HG02870 (cell line): ENCODE results near the gene SAMD11.
"Not testable (repeated sequence)": the region's sequence is repeated elsewhere in the genome, so short reads cannot be mapped to it uniquely, and the experiment has no call there.

Source experiments
- ATAC-seq: cut with Tn5 transposase; IDR thresholded peaks from one replicate; pipeline ENCODE4 v1.9.1; 2021; ENCODE audit warnings: mild to moderate bottlenecking, moderate library complexity; ENCODE audit not compliant: unreplicated experiment

The SAMD11 gene, protein sequence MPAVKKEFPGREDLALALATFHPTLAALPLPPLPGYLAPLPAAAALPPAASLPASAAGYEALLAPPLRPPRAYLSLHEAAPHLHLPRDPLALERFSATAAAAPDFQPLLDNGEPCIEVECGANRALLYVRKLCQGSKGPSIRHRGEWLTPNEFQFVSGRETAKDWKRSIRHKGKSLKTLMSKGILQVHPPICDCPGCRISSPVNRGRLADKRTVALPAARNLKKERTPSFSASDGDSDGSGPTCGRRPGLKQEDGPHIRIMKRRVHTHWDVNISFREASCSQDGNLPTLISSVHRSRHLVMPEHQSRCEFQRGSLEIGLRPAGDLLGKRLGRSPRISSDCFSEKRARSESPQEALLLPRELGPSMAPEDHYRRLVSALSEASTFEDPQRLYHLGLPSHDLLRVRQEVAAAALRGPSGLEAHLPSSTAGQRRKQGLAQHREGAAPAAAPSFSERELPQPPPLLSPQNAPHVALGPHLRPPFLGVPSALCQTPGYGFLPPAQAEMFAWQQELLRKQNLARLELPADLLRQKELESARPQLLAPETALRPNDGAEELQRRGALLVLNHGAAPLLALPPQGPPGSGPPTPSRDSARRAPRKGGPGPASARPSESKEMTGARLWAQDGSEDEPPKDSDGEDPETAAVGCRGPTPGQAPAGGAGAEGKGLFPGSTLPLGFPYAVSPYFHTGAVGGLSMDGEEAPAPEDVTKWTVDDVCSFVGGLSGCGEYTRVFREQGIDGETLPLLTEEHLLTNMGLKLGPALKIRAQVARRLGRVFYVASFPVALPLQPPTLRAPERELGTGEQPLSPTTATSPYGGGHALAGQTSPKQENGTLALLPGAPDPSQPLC

DNA sequence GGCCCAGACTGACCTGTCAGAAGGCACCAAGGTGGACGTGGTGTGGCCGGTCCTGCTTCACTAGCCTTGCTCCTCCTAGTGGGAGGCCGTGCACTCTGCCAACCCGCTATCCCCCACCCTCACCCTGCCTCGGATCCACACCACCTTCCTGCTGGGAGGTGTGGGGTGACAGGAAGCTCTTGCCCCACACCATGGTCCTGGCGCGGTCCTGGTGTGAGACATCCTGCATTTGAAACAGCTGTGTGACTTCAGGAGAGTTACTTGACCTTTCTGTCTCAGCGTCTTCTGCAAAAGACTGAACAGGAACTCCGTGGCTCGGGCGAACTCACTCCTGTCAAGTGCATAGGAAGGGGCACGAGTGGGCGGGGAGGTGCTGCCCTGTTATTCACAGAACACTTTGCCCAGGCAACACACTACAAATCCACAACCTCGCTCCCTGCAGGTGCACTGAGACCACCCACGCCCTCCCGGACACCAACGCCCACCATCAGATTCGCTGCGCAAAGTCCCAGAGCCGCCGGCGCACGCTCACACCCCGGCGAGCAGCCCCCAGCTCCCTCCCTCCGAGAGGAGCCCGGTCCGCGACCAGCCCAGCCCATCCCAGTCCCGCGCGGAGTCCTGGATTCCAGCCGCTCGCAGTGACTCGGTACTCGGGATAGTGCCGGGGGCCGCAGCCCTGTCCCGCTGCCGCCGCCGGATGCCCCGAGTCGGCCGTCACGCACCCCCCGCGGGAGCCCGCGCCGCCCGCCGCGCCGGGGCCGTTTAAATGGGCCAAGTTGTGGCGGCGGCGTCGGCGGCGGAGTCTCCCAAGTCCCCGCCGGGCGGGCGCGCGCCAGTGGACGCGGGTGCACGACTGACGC is at the start of gene SAMD11:
Gene SAMD11 (plus strand): TSS at position 793 of the 860 bp plus-strand sequence. CDS start 509 bp downstream, outside the sequence.
- no peak for ATAC-seq

DNA sequence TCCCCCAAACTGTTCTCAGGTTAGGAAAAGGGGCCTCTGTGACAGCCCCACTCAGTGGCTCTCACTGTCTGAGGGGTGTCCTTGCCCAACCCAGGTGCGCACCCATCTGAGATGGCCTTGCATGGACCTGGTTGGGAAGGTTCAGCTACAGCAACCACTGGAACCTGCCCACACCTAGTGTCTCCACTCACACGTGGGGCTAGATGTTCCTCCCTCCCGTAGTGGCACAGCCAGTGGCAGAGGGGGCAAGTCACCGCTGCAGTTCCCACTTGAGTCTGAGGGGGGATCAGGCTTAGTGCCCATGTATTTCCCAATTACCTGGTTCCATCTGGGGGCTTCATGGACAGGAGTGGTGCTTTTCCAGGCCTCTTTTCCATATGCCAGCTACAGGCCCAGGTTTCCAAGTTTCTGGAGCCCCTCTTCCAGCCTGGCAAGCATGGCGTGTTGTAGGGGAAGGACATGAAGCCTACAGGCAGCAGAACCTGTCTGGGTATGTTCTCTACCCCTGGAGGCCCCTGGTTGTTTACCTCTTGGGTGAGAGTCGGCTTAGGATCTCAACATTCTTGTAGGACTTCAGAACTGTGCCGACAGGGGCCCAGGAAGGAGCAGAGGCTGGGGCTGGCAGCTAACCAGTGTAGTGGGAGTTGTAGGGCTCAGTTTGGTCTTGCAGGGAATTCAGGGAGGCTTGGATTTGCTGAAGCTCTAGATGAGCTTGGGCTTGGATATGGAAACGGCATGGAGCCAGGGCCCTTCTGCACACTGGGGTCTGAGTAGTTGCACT is 47.1 kb upstream of the SAMD11 start:
- ATAC-seq: not testable (repeated sequence)

DNA sequence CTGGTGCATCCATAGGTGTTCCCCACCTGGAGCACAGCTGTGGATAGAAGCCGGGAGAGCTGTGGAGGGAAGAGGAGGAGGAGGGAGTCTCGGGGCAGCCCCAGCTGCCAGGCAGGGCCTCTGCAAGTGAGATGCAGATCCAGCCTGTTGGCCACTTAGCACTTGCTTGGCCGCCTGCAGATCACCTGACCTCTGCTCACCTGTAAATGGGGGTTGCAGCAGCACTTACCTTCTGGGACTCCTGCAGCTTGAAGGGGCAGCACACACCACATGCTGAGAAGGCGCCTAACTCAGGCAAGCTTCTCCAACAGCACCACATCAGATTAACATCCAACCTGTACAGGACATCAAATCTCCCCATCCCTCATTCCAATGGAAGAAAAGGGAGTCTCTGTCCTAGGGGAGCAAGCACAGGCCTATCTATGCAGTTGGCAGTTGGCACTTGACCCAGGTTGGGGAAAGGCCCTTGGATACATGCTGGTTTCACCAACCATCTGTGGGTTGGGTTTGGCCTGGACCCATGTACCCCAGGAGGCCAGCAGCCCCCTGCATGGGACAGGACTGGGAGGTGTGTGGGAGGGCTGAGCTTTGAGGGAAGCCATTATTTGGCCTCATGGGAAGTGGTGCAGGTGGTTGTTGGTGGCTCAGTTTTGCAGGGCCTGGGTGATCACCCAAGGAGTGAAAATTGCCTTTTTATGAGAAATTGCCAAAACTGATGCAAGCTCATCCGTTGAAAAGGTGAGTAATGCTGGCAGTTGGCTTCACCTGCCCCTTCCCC is 46.3 kb upstream of the SAMD11 start:
- ATAC-seq: not testable (repeated sequence)

DNA sequence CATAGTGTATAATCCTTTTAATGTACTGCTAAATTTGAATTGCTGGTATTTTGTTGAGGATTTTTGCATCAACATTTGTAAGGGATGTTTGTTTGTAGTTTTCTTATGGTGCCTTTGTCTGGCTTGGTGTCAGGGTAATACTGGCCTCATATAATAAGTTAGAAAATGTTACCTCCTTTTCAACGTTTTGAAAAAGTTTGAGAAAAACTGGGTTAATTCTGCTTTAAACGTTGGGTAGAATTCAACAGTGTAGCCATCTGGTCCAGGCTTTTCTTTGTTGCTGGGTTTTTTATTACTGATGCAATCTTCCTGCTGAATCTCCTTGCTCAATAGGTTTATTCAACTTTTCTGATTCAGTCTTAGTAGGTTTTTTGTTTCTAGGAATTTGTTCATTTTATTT is 43.2 kb upstream of the SAMD11 start:
- ATAC-seq: not testable (repeated sequence)

DNA sequence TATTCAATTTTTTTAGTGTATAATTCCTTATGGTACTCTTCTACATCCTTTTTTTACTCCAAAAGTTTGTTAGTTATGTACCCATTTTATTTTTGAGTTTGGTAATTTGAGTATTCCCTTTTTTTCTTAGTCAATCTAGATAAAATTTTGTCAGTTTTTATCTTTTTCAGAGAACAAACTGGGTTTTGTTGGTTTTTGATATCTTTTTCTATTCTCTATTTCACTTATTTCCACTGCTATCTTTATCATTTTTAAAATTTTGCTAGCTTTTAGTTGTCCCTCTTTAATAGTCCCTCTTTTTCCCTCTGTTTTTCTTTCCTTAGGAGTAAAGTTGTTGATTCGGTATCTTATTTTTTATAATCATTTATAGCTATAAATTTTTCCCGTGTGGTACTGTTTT is 42.8 kb upstream of the SAMD11 start:
- ATAC-seq: not testable (repeated sequence)

DNA sequence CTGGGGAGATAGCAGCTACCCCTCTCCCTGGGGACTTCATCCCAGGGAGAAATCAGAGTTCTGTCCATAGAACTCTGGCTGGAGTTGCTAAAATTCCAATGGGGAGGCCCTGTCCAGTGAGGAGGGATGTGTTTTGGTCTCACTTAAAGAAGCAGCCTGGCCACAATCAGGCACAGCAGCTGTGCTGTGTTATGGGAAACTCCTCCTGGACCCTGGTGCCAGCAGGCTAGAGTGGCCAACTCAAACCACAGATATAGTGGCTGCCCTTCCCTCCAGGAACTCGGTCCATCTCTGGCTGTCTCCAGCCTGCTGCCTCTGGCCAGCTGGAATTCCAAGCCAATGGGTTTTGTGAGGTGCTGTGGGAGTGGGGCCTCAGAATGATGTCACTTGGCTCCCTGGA is 37.4 kb upstream of the SAMD11 start:
- ATAC-seq: no peak

DNA sequence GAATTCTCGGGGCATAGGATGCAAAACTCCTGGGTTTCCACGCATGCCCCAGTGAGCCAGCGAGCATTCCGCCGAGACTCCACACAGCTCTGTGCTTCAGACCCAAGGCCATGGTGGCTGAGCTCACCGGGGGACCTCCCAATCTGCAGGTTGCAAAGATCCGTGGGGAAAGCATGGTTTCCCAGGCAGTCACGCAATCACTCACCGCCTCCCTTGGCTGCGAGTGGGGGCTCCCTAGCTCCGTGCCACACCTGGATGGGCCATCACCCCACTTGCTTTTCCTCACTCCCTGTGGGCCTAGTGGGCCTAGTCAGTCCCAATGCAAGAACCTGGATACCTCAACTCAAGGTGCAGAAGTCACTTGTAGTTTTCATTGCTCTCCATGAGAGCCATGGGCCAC is 37.0 kb upstream of the SAMD11 start:
- ATAC-seq: no peak

DNA sequence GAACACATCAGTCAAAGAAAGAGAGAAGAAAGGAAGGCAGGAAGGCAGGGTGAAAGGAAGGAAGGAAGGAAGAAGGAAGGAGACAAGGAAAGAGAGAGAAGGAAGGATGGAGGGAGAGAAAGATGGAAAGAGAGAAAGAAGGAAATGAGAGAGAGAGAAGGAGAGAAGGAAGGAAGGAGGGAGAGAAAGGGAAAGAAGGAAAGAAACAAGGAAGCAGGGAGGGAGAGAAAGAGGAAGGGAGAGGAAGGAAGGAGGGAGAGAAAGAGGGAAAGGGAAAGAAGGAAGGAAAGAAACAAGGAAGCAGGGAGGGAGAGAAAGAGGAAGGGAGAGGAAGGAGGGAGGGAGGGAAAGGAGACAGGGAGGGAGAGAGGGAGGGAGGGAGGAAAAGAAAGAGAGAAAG is 35.4 kb upstream of the SAMD11 start:
- no peak for ATAC-seq

DNA sequence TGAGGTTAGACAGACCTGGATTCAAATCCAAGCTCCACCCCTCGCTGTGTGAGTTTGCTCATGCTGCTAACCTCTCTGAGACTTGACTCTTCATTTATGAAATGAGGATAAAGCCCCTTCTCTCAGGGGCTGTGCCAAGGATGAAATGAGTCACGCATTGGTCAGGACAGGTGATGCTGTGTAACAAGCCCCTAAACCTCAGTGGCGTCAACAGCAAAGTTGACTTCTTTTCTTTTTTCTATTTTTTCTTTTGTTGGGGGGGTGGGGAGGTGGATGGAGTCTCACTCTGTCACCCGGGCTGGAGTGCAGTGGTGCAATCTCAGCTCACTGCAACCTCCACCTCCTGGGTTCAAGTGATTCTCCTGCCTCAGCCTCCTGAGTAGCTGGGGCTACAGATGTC is 33.9 kb upstream of the SAMD11 start:
- not testable (repeated sequence) for ATAC-seq

DNA sequence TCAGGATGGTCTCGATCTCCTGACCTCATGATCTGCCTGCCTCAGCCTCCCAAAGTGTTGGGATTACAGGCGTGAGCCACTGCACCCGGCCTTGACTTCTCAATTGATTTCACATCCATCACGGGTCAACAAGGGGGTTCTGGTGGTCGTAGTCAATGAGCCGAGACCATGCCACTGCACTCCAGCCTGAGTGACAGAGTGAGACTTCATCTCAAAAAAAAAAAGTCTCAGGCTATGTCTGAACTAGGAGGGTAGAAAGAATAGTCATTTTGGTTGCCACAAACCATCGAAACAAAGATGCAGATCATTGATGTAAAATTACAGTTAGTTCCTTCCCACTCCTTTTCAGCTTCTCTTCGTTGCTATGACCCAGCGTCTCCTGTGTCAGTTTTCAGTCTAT is 33.5 kb upstream of the SAMD11 start:
- ATAC-seq: not testable (repeated sequence)

DNA sequence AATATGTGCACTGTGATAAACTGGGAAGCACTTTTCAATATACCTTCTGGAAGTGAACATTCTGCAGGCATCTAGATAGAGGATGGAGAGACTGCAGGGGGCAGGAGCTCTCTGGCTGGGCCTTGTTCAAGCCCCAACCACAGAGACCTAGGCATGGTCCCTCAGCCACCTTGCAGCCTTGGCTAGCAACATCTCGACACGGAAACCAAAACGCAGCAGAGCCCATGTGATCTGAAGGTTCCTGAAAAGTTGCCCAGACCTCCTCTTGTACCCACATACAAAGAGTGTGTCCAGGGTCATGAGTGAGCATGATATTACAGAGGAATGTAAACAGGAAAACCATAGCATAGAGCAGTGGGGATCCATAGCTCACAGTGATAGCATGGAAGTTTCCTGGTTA is 33.1 kb upstream of the SAMD11 start:
- ATAC-seq: no peak

DNA sequence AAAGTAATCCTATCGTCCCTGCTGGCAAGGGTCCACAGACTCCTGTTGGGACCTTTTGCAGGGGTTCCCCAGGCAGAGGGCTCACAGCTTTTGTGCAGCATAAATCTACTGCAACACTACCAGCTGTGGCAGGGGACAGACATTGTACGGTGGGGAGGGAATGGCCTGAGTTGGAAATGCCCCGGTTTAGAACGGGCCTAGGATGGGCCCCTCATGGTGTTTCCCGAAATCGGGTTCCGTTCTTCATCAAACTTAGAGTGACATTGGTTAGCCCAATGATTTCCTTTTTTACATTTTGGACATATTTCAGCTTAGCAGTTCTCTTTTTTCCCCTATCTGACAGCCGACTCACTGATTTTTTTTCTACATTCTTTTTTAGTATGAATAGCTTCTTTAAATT is 26.5 kb upstream of the SAMD11 start:
- no peak for ATAC-seq

DNA sequence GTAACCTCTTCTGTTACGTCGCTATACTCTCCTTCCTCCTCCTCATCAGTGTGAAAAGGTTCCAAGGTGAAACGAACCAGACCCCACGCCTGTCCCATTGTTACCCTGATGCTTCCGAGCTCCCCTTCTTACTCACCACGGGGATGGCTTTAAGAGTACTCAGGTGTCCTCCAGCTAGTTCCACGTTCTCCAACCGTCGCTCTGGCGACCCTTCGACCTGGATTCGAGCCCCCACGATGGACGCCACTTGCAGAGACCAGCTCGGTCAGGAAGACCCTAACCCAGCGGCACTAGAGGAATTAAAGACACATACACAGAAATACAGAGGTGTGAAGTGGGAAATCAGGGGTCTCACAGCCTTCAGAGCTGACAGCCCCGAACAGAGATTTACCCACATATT is 25.8 kb upstream of the SAMD11 start:
- not testable (repeated sequence) for ATAC-seq

DNA sequence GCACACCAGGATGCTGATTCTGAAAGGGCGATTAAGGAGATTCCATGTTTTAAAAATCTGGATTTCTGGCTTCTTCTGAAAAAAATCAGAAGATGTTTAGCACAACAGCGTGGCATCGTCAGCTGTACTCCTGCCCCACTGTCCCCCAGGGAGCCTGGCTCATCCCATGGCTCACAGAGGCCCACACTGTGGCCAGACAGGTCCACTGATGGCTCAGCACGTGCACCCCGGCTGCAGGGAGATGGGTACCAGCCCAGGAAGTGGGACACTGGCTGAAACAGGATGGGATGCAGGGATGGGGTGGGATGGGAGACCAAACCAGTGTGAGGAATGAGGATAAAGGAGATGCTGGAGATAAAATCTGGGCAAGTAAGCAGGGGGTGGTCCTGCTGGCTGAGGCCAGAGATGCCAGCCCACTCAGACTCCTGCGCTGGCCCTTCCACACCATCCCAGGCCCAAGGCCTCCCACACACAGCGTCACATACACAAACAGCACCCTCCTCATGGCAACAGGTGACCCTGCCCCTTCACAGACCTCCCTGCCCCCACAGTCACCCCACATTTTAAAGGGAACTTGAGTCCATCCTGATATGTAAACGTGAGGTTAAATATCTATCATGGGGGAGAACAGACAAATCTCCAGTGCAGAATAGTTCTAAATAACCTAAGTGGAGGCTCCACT is 23.9 kb upstream of the SAMD11 start:
- ATAC-seq: no peak

DNA sequence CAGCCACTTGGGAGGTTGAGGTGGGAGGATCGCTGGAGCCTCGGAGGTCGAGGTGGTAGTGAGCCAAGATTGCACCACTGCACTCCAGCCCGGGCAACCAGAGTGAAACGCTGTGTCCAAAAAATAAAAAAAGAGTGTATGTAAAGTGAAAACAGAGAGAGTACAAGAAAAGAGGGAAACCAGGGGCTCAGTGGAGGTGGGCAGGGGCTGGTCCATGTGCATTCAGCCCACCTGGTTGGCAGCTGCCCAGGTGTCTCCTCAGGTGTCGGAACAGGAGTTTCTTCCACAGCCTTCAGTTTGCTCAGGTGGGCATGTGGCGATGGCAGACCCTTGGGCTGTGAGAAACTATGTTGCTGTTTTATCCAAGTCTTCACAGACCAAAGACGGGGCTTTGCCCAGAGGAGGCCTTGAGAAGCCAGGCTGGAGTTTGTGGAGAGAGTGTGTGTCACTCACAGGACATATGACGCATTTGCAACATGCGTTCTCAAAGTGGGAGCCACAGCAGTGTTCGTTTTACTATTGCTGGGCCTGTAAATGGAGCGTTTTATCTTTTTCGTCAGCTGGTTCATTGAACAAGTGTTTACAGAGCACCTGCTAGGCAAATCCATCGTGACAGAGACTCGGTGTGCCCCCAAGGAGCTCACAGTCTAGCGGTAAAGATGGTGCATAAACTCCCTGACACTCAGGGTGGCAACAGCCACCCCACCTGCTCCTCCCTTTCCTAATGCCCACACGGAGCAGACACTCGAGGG is 22.4 kb upstream of the SAMD11 start:
- ATAC-seq: no peak

DNA sequence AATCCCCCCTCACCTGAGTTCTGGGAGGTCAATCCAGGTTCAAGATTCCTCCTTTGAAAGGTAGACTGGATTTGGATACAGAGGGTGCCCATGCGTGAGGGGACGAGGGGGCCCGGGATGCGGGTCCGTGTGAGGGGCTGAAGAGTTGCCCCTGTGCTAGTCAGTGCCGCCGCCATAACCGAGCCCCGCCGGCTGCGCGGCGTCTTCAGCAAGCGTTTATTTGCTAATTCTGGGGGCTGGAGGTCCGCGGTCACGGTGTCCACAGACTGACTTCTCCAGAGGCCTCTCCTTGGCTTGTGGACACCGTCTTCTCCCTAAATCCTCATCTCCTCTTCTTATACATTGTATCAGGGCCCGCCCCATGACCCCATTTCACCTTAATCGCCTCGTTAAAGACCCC is 20.9 kb upstream of the SAMD11 start:
- ATAC-seq: no peak

DNA sequence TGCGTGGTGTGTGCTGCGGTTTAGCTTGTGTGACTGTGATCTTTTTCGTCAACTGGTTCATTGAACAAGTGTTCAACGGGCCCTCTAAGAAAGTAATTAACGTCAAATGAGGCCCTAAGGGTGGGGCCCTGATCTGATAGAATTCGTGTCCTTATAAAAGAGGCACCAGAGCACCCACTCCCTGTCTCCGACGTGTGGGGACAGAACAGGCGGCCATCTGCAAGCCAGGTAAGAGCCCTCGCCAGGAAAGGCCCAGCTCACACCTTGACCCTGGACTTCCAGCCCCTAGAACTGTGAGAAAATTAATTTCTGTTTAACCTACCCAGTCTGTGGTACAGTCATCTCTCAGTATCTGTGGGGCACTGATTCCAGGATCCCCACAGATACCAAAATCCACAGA is 20.4 kb upstream of the SAMD11 start:
- no peak for ATAC-seq

DNA sequence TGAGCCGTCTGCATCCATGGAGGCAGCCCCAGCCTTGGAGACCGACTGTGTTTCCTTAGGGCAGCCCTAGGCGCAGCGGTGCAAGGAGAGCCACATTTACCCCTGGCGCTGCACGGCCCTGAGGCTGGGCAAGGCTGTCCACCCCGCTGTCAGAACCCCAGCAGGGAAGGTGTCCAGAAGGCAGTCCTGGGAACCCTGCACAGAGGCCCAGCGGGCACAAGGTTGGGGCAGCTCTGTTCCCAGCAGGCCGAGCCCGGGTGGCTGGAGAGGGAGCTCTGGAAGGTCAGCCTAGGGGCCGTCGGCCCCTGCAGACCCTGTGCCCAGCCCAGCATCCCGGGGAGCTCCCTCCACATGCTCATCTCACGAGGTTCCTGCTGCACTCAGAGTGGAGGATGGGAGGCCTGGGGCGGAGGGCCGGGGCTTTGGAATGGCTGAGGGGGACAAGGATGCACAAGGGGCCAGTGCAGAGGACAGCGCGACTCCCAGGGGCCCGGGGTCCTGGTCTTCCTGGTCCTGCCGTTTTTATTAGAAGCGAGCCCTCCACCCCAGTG is 19.9 kb upstream of the SAMD11 start:
- no peak for ATAC-seq
